K562 (cell line): ENCODE data around the gene GLB1L3. TPM values are rescaled to one million over a fixed set of nuclear protein-coding genes. Genes with fewer than 3 reads are reported as not detected.

Experiments used
- ATAC-seq: fragments of 200-7000 bp; cut with Tn5 transposase; 3 replicates; pipeline ENCODE4 v1.9.1; 2020; ENCODE audit warnings: moderate library complexity
- BruUV-seq: library from RNA; stranded (reverse); fragments of 400-500 nt; replicated peaks from 2 replicates; lab custom pipeline; 2021; lab: Mats Ljungman, UMichigan
- CTCF ChIA-PET: fragments of 300-600 bp; formaldehyde crosslinking; extraction: SDS; loops from one replicate; lab custom pipeline; 2021; ENCODE audit warnings: low intra/inter-chr PET ratio; lab: Yijun Ruan, JAX
- POLR2A ChIA-PET: fragments of 300-600, 350-650 bp; sonication (Branson Sonifier 250); formaldehyde crosslinking; extraction: SDS; loops from one replicate; lab custom pipeline; 2021; ENCODE audit warnings: antibody characterized with exemption, inconsistent platforms; lab: Yijun Ruan, JAX
- DNase-seq, 4 experiments: peaks; one replicate each; pipeline versions ENCODE4 v3.0.0 to v3.0.0-alpha.2; 2011 to 2018; ENCODE audit warnings: low spot score in 3 of 4, mixed read lengths in 3 of 4; ENCODE audit errors: extremely low read depth in 1 of 4
- FAIRE-seq: peaks from 2 replicates; lab custom pipeline; 2011; peaks lifted over from hg19 to GRCh38; lab: Jason Lieb, UNC
- H2AFZ ChIP-seq: 2 replicates; pipeline ENCODE4 v1.6.0; 2011; ENCODE audit warnings: low read depth, low read length, control low read depth, inconsistent platforms
- H3K27ac ChIP-seq: fragments of 200-600 bp; 3 replicates; pipeline ENCODE4 v1.8.0; 2011; ENCODE audit warnings: low read depth, mild to moderate bottlenecking, control low read depth, inconsistent platforms, low read length, moderate library complexity, mixed read lengths; ENCODE audit errors: extremely low read depth
- H3K27me3 ChIP-seq, 2 experiments: fragments of 300-600 bp in 1 of 2; 2 replicates in 1 of 2; 3 replicates in 1 of 2; pipeline versions ENCODE4 v1.6.0 to v1.8.0; 2011; ENCODE audit warnings: inconsistent platforms in 2 of 2, low read length in 2 of 2, mild to moderate bottlenecking in 1 of 2, mixed read lengths in 1 of 2, moderate library complexity in 1 of 2; ENCODE audit not compliant: control insufficient read depth in 2 of 2, insufficient read depth in 2 of 2
- H3K36me3 ChIP-seq: fragments of 300-600 bp; 3 replicates; pipeline ENCODE4 v1.8.0; 2011; ENCODE audit warnings: mild to moderate bottlenecking, low read length, inconsistent platforms; ENCODE audit not compliant: control insufficient read depth, insufficient read depth
- H3K4me1 ChIP-seq, 2 experiments: fragments of 200-600 bp in 1 of 2; replicated peaks in 1 of 2; 2 replicates in 1 of 2; 3 replicates in 1 of 2; pipeline versions ENCODE4 v1.5.1 to v1.8.0; 2011; ENCODE audit warnings: inconsistent platforms in 2 of 2, low read length in 2 of 2, mild to moderate bottlenecking in 1 of 2, mixed read lengths in 1 of 2, moderate library complexity in 1 of 2; ENCODE audit not compliant: control insufficient read depth in 2 of 2, insufficient read depth in 2 of 2
- H3K4me2 ChIP-seq: 2 replicates; pipeline ENCODE4 v1.6.1; 2011; ENCODE audit warnings: low read length, control low read depth, inconsistent platforms, mixed read lengths; ENCODE audit not compliant: insufficient read depth
- H3K4me3 ChIP-seq: fragments of 200-600 bp; sonication (generic), shearing (Covaris generic); 2 replicates; pipeline ENCODE4 v1.5.1; 2016; ENCODE audit warnings: control low read depth, inconsistent platforms
- H3K79me2 ChIP-seq: fragments of 200-600 bp; 3 replicates; pipeline ENCODE4 v1.8.0; 2011; ENCODE audit warnings: low read length, inconsistent platforms; ENCODE audit not compliant: control insufficient read depth, insufficient read depth
- H3K9ac ChIP-seq, 2 experiments: 2 replicates each; pipeline versions ENCODE4 v1.6.0 to v1.6.1; 2011; ENCODE audit warnings: low read depth in 2 of 2, low read length in 2 of 2, control low read depth in 1 of 2, inconsistent platforms in 1 of 2, mild to moderate bottlenecking in 1 of 2, mixed read lengths in 1 of 2; ENCODE audit not compliant: insufficient read depth in 1 of 2
- H3K9me1 ChIP-seq: one replicate; pipeline ENCODE4 v1.6.0; 2011; ENCODE audit warnings: inconsistent platforms, mild to moderate bottlenecking, low read length, moderate library complexity; ENCODE audit not compliant: control insufficient read depth, insufficient read depth
- H3K9me3 ChIP-seq: replicated peaks from 2 replicates; pipeline ENCODE4 v1.5.1; 2011; ENCODE audit warnings: low read depth, low read length, inconsistent platforms; ENCODE audit not compliant: control insufficient read depth, insufficient read depth
- H4K20me1 ChIP-seq: replicated peaks from 2 replicates; pipeline ENCODE4 v1.6.1; 2011; ENCODE audit warnings: low read length, inconsistent platforms, mixed read lengths; ENCODE audit not compliant: control insufficient read depth, insufficient read depth
- ADNP ChIP-seq: fragments of 200-800 bp; sonication (Bioruptor generic); IDR thresholded peaks from 2 replicates; pipeline ENCODE4 v1.6.1; 2016; ENCODE audit warnings: missing genetic modification characterization, missing compliant biosample characterization
- CHCHD3 ChIP-seq: fragments of 250-450 bp; sonication (Bioruptor Pico); IDR thresholded peaks from 2 replicates; pipeline ENCODE4 v2.1.2; 2022; ENCODE audit warnings: mild to moderate bottlenecking
- CREB3 ChIP-seq: fragments of 450-650 bp; conservative IDR thresholded peaks from 2 replicates; pipeline ENCODE4 v1.6.1; 2016; ENCODE audit warnings: missing genetic modification characterization, low read depth, mild to moderate bottlenecking, missing compliant biosample characterization, moderate library complexity
- MTA3 ChIP-seq: fragments of 450-650 bp; formaldehyde crosslinking; IDR thresholded peaks from 2 replicates; pipeline ENCODE4 v1.6.1; 2017; ENCODE audit warnings: mild to moderate bottlenecking, borderline replicate concordance
- REST ChIP-seq, 2 experiments: fragments of 450-650 bp; formaldehyde crosslinking in 1 of 2; IDR thresholded peaks; 2 replicates each; pipeline versions ENCODE4 v1.4.0 to v1.6.1; 2014 to 2020; ENCODE audit warnings: mild to moderate bottlenecking in 2 of 2, borderline replicate concordance in 1 of 2, low read depth in 1 of 2
- U2AF2 ChIP-seq: fragments of 200-400 bp; formaldehyde crosslinking; optimal IDR thresholded peaks from 2 replicates; pipeline ENCODE3; 2017; ENCODE audit warnings: low read depth, mild to moderate bottlenecking, low read length
- VEZF1 ChIP-seq: fragments of 200-800 bp; sonication (Bioruptor generic); IDR thresholded peaks from 2 replicates; pipeline ENCODE4 v1.6.1; 2017; ENCODE audit warnings: missing genetic modification characterization, missing compliant biosample characterization
- YY1 ChIP-seq, 3 experiments: IDR thresholded peaks; 2 replicates each; pipeline ENCODE4 v1.6.1; 2011; ENCODE audit warnings: low read length in 2 of 3, mild to moderate bottlenecking in 2 of 3, moderate library complexity in 2 of 3, borderline replicate concordance in 1 of 3, control low read depth in 1 of 3, low read depth in 1 of 3; ENCODE audit not compliant: insufficient read depth in 3 of 3, insufficient replicate concordance in 2 of 3, control insufficient read depth in 1 of 3, insufficient read length in 1 of 3; ENCODE audit errors: extremely low read depth in 1 of 3
- ZFP30 ChIP-seq: fragments of 250-450 bp; sonication (Bioruptor Pico); IDR thresholded peaks from 2 replicates; pipeline ENCODE4 v1.8.0; 2022; ENCODE audit warnings: moderate library complexity, mild to moderate bottlenecking, inconsistent platforms, borderline replicate concordance
- WGBS: fragments of 100-300 bp; shearing (Covaris generic); methylation state at CpG from one replicate; pipeline ENCODE4 v1.1.6; 2016; ENCODE audit warnings: low coverage, mixed read lengths; ENCODE audit not compliant: insufficient coverage; ENCODE audit errors: missing lambda C conversion rate; 5-methylcytosine and 5-hydroxymethylcytosine counted together
- in situ Hi-C: fragments of 300-500 bp; cut with MboI; formaldehyde crosslinking; loops from 4 replicates; pipeline ENCODE4 v1.15.0; 2018; ENCODE audit warnings: inconsistent platforms, mixed read lengths
- intact Hi-C: fragments of 100-400 bp; cut with micrococcal nuclease; formaldehyde crosslinking; loops from 2 replicates; pipeline ENCODE4 v1.14.2; 2022
- polyA plus RNA-seq, 8 experiments: library from polyadenylated mRNA; depleted of rRNA in 4 of 8; stranded (reverse) in 5 of 8; unstranded in 3 of 8; fragments of >200 nt; fragmentation: Nextera tagmentation in 2 of 8; fragmentation: Illumina TruSeq in 1 of 8; extraction: Ambion mirVana in 2 of 8; extraction: Trizol in 1 of 8; gene quantifications; 2 replicates each; pipeline versions ENCODE4 v1.2.1 to v1.2.3, GENCODE V29; 2011 to 2014; ENCODE audit warnings: inconsistent platforms in 1 of 8, missing spikeins in 1 of 8
- total RNA-seq, 7 experiments: library from RNA; depleted of rRNA in 6 of 7; stranded (reverse); fragments of >200 nt in 6 of 7; fragmentation: Illumina TruSeq in 2 of 7; extraction: Trizol in 2 of 7; gene quantifications; 2 replicates each; pipeline versions ENCODE4 v1.2.1 to v1.2.3, GENCODE V29; 2011 to 2021; ENCODE audit warnings: low replicate concordance in 1 of 7

GLB1L3 gene
- total and polyA plus RNA-seq, 9 of the 15 experiments (the other 6 are each of a cell fraction or from before 2014, with no cell fraction given): 0.18 to 3.3 (median 0.49) TPM

- in situ Hi-C loops: no loop called here
- Histone ChIP-seq H3K27me3 (peaks cover 46 to 77% of the 10 kb centered on the region in 2 experiments), H4K20me1 (no peaks in the 10 kb centered on the region), H3K4me2 (no peak overlapping the region), H2AFZ (no peak overlapping the region), H3K9ac (no peak overlapping the region), H3K4me1 (peaks cover 7 to 17% of the 10 kb centered on the region in 2 experiments; a peak in 3 of 5 replicates), H3K79me2 (no peaks in the 10 kb centered on the region), H3K36me3 (no peaks in the 10 kb centered on the region), H3K9me1 (no peaks in the 10 kb centered on the region), H3K27ac (no peak overlapping the region), H3K4me3 (no peak overlapping the region), H3K9me3 (no peaks in the 10 kb centered on the region)
- WGBS: 0% methylated on average over 3 of the region's 3 CpGs
- no TSS peak for BruUV-seq
- FAIRE-seq: no peak
- no peak for TF ChIP-seq ZFP30
- TF ChIP-seq MTA3: no peak
- TF ChIP-seq CREB3 (tag): no peak
- no peak for TF ChIP-seq YY1 (IDR thresholded peaks at IDR 0.05; ENCODE audit: borderline replicate concordance in 1 of 3, control insufficient read depth in 1 of 3, extremely low read depth in 1 of 3, insufficient read depth in 3 of 3, insufficient read length in 1 of 3, insufficient replicate concordance in 2 of 3, low read depth in 1 of 3, low read length in 2 of 3)
- no peak for TF ChIP-seq CHCHD3 (CRISPR knock-in tag)
- TF ChIP-seq REST (IDR thresholded peaks at IDR 0.05; ENCODE audit: borderline replicate concordance): no peak
- no peak for TF ChIP-seq REST (CRISPR knock-in tag; IDR thresholded peaks at IDR 0.05; ENCODE audit: low read depth)
- TF ChIP-seq ADNP: no peak
- TF ChIP-seq VEZF1: no peak
- TF ChIP-seq U2AF2: no peak
- no peak for ATAC-seq
- POLR2A ChIA-PET: interaction anchor here (0.5 to 1.2 kb wide), 5 partner anchors 10 to 482 kb away, joined by 3 to 4 read pairs (median 3); no protein-coding TSS in a partner anchor
- intact Hi-C loops: loop anchor here (5.0 kb wide), 1 partner anchor 49 kb away; no protein-coding TSS in a partner anchor
- CTCF ChIA-PET: no interaction called here
- no peak for DNase-seq
Measured at GRCh38 chr11:134273317-134273712, 2.9 kb upstream of the GLB1L3 start.
